ENCODE data around the gene CRYL1. TPM values are rescaled to one million over a fixed set of nuclear protein-coding genes. Genes with fewer than 3 reads are reported as not detected.

Gene CRYL1
- polyA plus RNA-seq, 5 donors, result 22.4 to 27.0 (median 24.9) TPM

DNA sequence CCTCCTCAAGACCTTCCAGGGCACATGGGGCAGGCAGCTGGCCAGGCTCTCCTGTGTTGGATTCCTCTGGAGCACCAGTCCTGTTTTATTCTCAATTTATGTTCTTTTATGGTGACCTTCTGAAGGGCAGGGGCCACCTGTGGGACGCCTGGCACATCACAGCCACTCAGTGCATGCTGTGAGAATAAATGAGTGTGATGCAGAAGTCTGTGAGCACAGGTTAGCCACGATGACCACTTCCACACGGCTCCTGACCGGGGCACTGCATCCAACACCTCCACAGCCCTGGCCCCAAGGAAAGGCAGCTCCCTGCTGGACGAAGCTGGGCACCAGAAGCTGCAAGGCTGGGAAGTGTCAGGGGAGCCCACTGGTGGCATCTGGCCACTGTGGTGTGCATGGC is 122.8 kb downstream of the CRYL1 start:
- no peak for DNase-seq

DNA sequence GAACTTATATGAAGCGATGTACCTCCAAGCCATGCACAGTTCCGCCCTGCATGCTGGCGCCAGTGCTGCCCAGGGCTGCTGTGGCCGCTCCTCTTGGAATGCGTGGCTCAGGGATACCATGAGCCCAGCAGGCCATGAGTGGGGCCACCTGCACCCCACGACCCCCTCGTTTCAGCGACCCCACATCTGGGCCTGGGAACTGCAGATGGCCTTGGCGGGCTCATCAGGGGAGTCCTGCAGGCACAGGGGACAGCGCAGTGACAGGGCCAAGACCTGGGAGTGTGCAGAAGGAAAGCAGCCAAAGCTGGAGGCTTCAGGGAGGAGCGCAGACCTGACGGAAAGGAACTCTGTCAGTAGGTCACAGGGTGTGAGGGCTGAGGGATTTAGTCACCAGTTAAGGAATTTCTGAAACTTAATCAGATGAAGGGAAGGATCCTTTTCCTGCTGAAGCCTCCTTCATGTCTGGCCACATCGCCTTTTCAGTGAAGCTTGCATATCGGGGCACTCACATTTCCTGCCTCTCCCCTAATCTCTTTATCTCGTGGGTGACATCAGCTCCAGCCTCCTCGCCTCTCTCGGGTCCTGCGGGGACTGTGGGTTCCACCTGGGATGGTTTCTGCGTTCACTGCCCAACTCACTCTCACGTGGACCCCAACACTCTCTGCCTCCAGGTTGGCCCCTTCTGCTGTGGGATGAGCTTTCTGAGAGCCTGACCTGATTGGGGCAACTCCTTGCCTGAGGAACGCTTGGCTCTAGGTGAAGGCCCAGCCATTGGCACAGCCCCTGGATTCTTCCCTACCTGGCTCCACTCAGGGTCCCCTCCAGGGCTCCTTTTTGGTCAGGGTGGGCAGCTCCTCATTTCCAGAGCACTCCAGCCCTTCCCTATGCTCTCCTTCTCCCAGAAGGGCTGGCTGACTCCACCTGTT is 123.5 kb downstream of the CRYL1 start:
- DNase-seq, result no peak

- DNase-seq, result no peak
Measured at GRCh38 chr13:20401531-20401930, 124.1 kb downstream of the CRYL1 start.

GRCh38 chr13:20400774-20401173 is 124.9 kb downstream of the CRYL1 start:
- DNase-seq, result no peak

- DNase-seq, result no peak
Measured at GRCh38 chr13:20399961-20400360, 125.7 kb downstream of the CRYL1 start.

GRCh38 chr13:20399515-20399914 is 126.1 kb downstream of the CRYL1 start:
- DNase-seq, result no peak

DNA sequence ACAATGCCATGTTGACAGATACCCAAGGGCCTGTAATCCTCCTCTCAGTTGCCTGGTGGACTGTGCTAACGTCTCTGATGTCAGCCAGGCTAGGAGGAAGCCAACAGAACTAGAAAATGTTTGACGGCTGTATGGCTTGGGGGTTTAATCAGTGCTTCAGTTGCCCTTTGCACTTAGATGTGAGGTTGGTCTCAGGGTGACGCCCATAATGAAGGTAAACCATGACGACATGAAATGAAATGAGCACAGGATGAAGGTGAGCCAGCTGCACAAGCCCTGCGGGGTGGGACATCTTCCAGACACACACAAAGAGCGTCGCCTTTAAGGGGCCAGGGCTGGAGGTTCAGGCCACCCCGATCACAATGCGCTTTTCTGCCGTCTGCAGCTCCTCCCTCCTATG is 127.2 kb downstream of the CRYL1 start:
- no peak for DNase-seq

DNA sequence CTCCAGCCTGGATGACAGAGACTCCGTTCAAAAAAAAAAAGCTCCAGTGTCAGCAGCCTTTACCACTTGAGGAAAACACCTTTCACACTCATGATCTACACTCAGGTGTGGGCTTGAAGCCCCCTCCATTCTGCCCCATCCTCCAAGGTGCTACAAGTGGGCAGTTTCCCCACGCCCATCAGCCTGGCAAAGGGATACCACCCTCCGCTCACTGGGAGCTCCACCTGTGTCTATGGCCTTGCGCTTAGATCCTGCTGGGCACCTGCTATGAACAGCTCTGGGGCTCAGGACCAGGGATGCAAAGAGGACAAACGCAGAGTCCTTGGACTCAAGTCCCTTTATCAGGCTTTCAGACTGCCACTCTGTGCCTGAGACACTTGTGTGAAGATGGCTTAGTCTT is 127.8 kb downstream of the CRYL1 start:
- no peak for DNase-seq

DNA sequence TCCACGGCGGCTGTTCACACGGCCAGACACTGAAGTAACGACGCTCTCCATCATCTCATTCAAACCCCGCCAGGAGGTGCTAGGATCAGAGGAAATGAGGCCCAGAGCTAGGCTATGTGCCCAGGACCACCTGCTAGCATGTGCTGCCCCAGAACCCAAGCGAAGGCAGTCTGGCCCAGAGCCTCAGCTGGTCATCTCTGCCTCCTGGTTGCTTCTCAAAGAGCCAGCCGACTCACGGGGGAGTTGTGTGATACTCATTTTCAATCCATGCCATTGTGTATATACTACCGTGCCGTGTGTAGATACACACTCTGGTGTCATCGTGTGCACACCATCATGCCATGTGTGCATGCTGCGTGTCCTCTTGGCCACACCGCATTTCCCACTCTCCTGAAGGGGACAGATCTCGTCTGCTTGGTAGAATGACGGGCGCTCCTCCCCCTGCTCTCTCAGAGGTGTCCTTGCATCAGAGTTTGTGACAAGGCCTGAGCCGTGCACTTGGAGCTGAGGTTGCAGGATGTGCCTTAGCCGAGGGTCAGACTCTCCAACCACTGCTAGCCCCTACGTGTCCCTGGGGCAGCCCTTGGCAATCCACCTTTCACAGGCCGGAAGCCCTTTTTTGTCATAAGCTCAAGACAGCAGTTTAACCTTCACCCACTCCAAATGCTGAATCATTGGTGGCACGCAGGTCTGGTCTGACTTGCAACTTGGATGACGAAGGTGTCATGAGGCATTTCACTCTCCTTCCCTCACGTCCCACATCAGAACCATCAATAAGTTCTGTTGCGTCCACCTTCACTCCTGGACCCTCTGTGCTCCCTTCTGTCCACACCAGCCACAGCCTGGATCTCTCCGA is 130.4 kb downstream of the CRYL1 start:
- no peak for DNase-seq

GRCh38 chr13:20394506-20394905 is 131.2 kb downstream of the CRYL1 start:
- no peak for DNase-seq

DNA sequence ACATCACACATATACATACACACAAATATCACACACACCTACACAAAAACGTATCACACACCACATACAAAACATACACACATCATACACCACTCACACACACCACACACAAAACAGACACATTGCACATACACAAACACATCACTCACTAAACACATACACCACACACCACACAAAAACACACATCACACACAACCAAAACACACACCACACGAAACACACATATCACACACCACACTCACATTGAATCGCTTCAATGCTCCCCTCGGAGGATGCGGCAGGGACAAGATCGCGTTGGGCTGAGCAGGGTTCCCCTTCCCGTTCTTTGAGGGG is 131.5 kb downstream of the CRYL1 start:
- DNase-seq, result no peak

GRCh38 chr13:20393273-20394168 is 132.1 kb downstream of the CRYL1 start:
- DNase-seq, result no peak

- DNase-seq, result no peak
Measured at GRCh38 chr13:20392530-20392929, 133.1 kb downstream of the CRYL1 start.

- DNase-seq, result no peak
Measured at GRCh38 chr13:20391597-20392452, 133.8 kb downstream of the CRYL1 start.

GRCh38 chr13:20390526-20391175 is 135.0 kb downstream of the CRYL1 start:
- DNase-seq, result no peak

- DNase-seq, result no peak
Measured at GRCh38 chr13:20389696-20390525, 135.7 kb downstream of the CRYL1 start.

GRCh38 chr13:20388184-20388583 is 137.5 kb downstream of the CRYL1 start:
- DNase-seq, result no peak

- no peak for DNase-seq
Measured at GRCh38 chr13:20387441-20387971, 138.2 kb downstream of the CRYL1 start.

DNA sequence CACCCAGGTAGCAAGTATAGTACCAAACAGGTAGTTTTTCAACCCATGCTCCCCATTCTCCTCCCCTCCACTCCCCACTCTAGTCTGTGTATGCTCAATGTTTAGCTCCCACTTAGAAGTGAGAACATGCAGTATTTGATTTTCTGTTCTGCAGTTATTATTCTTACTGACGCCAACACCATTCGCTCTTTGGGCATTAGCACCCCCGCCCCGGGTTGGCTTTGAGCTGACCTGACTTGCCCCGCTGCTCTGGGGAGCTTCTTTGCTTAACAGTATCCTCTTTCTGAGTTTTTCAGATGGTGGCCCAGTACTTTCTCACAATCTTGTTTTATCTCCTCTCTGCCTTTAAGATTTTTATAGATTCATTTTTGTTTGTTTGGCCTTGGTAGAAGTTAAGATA is 138.7 kb downstream of the CRYL1 start:
- no peak for DNase-seq

Measured in right lung (tissue), 5 donors.